Smooth muscle cell (in vitro differentiated cells): ENCODE results near the gene TMPRSS3. TPM values are rescaled to one million over a fixed set of nuclear protein-coding genes. Genes with fewer than 3 reads are reported as not detected.

ENCODE experiments used
- DNase-seq: peaks from one replicate; lab custom pipeline; 2025; ENCODE audit not compliant: unreplicated experiment; lab: John Stamatoyannopoulos, UW
- H2AFZ ChIP-seq: fragments of 200-600 bp; sonication (generic); 2 replicates; pipeline ENCODE4 v1.6.0; 2016; ENCODE audit warnings: antibody characterized with exemption, low read depth, mild to moderate bottlenecking
- H3F3A ChIP-seq: fragments of 200-600 bp; sonication (generic); 2 replicates; pipeline ENCODE4 v1.6.0; 2017; ENCODE audit warnings: antibody characterized with exemption, low read depth
- H3K27ac ChIP-seq: fragments of 200-600 bp; sonication (generic); 2 replicates; pipeline ENCODE4 v1.5.1; 2016; ENCODE audit warnings: low read depth, mild to moderate bottlenecking
- H3K27me3 ChIP-seq: fragments of 200-600 bp; sonication (generic); 2 replicates; pipeline ENCODE4 v1.6.1; 2016; ENCODE audit warnings: low read depth, mild to moderate bottlenecking
- H3K36me3 ChIP-seq: fragments of 200-600 bp; sonication (generic); 2 replicates; pipeline ENCODE4 v1.5.1; 2016; ENCODE audit warnings: low read depth
- H3K4me1 ChIP-seq: fragments of 200-600 bp; sonication (generic); 2 replicates; pipeline ENCODE4 v1.5.1; 2016; ENCODE audit warnings: low read depth
- H3K4me2 ChIP-seq: fragments of 200-600 bp; sonication (generic); 2 replicates; pipeline ENCODE4 v1.6.0; 2016; ENCODE audit warnings: mild to moderate bottlenecking
- H3K4me3 ChIP-seq: fragments of 200-600 bp; sonication (generic); 2 replicates; pipeline ENCODE4 v1.5.1; 2016; ENCODE audit warnings: mild to moderate bottlenecking
- H3K79me2 ChIP-seq: fragments of 200-600 bp; sonication (generic); 2 replicates; pipeline ENCODE4 v1.6.0; 2016; ENCODE audit warnings: low read depth, mild to moderate bottlenecking
- H3K9ac ChIP-seq: fragments of 200-600 bp; sonication (generic); 2 replicates; pipeline ENCODE4 v1.6.0; 2016; ENCODE audit warnings: low read depth
- H3K9me3 ChIP-seq: fragments of 200-600 bp; sonication (generic); replicated peaks from 2 replicates; pipeline ENCODE4 v1.5.1; 2016; ENCODE audit warnings: low read depth
- H4K20me1 ChIP-seq: fragments of 200-600 bp; sonication (generic); 2 replicates; pipeline ENCODE4 v1.6.0; 2016; ENCODE audit warnings: low read depth
- WGBS: methylation state at CpG from one replicate; pipeline ENCODE4 v1.1.7; 2016; ENCODE audit warnings: low lambda C conversion rate; 5-methylcytosine and 5-hydroxymethylcytosine counted together
- polyA plus RNA-seq: library from polyadenylated mRNA; unstranded; fragments of >200 nt; fragmentation: Nextera tagmentation; extraction: Ambion mirVana; gene quantifications from 2 replicates; pipeline ENCODE4 v1.2.1, GENCODE V29; 2016
- total RNA-seq: library from RNA; depleted of rRNA; stranded (reverse); fragments of >200 nt; gene quantifications from 2 replicates; pipeline ENCODE4 v1.2.3, GENCODE V29; 2014
- TF ChIP-seq, protein P1 (sequence below): fragments of 200-600 bp; sonication (generic); IDR thresholded peaks from 2 replicates; pipeline ENCODE4 v1.5.1; 2017; ENCODE audit warnings: borderline replicate concordance, mild to moderate bottlenecking, antibody characterized with exemption; ENCODE audit not compliant: insufficient read depth, poor library complexity, severe bottlenecking

TMPRSS3 gene
- total and polyA plus RNA-seq, 2 experiments from 2014 or later: not detected

DNA sequence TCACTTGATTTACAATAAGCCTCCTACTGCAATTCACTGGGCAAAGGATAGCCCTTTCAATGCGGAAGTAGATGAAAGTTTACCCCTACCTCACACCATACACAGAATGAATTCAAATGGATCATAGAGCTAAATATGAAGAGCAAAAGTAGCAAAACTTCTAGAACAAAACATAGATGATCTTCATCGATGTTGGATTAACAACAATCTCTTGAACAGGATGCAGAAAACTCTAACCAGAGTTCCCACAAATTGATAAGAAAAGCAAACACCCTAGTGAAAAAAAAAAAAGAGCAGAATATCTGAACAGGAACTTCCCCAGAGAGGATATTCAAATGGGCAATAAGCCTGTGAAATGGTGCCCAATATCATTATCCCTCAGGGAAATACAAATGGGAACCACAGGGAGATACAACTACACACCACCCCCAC, 6.0 kb upstream of the TMPRSS3 start:
- Histone ChIP-seq H3F3A (no peaks in the 10 kb centered on the region), H3K9ac (no peak overlapping the region), H3K36me3 (no peaks in the 10 kb centered on the region), H3K4me2 (peak overlapping the region; percentile 72), H3K4me3 (no peak overlapping the region), H3K27me3 (no peaks in the 10 kb centered on the region), H2AFZ (no peak overlapping the region), H3K27ac (peak overlapping the region; percentile 89), H3K9me3 (no peaks in the 10 kb centered on the region), H3K79me2 (no peaks in the 10 kb centered on the region), H3K4me1 (peaks cover 5% of the 10 kb centered on the region), H4K20me1 (no peaks in the 10 kb centered on the region)
- TF ChIP-seq, protein P1, sequence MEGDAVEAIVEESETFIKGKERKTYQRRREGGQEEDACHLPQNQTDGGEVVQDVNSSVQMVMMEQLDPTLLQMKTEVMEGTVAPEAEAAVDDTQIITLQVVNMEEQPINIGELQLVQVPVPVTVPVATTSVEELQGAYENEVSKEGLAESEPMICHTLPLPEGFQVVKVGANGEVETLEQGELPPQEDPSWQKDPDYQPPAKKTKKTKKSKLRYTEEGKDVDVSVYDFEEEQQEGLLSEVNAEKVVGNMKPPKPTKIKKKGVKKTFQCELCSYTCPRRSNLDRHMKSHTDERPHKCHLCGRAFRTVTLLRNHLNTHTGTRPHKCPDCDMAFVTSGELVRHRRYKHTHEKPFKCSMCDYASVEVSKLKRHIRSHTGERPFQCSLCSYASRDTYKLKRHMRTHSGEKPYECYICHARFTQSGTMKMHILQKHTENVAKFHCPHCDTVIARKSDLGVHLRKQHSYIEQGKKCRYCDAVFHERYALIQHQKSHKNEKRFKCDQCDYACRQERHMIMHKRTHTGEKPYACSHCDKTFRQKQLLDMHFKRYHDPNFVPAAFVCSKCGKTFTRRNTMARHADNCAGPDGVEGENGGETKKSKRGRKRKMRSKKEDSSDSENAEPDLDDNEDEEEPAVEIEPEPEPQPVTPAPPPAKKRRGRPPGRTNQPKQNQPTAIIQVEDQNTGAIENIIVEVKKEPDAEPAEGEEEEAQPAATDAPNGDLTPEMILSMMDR: no peak
- DNase-seq: no peak
- 73% methylated on average over 2 of the region's 2 CpGs for WGBS

DNA sequence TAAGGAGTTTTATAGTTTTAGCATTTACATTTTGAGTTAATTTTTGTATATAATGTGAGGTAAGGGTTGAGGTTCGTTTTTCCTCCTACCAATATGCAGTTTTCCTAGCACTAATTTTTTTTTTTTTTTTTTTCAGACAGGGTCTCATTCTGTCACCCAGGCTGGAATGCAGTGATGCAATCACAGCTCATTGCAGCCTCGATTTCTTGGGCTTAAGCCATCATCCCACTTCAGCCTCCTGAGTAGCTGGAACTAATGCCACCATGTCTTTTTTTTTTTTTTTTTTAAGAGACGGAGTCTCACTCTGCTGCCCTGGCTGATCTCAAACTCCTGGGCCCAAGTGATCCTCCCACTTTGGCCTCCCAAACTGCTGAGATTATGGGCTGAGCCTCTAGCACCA, 5.3 kb upstream of the TMPRSS3 start:
- H4K20me1 ChIP-seq: no peaks in the 10 kb centered on the region
- H3F3A ChIP-seq: no peaks in the 10 kb centered on the region
- 35% methylated on average over 3 of the region's 3 CpGs for WGBS
- H3K4me3 ChIP-seq: no peak overlapping the region
- H3K27ac ChIP-seq: peak overlapping the region; percentile 89
- peak overlapping the region; percentile 72 for H3K4me2 ChIP-seq
- TF ChIP-seq, protein P1: no peak
- H3K9me3 ChIP-seq: no peaks in the 10 kb centered on the region
- no peak for DNase-seq
- no peaks in the 10 kb centered on the region for H3K36me3 ChIP-seq
- no peak overlapping the region for H2AFZ ChIP-seq
- H3K27me3 ChIP-seq: no peaks in the 10 kb centered on the region
- no peaks in the 10 kb centered on the region for H3K79me2 ChIP-seq
- peak overlapping the region; percentile 71 for H3K9ac ChIP-seq
- H3K4me1 ChIP-seq: peaks cover 5% of the 10 kb centered on the region

- no peaks in the 10 kb centered on the region for H3K9me3 ChIP-seq
- no peaks in the 10 kb centered on the region for H3K79me2 ChIP-seq
- H3K27me3 ChIP-seq: no peaks in the 10 kb centered on the region
- no peak overlapping the region for H2AFZ ChIP-seq
- WGBS: 56% methylated on average over 4 of the region's 4 CpGs
- H3K4me2 ChIP-seq: peak overlapping the region; percentile 72
- H3K4me3 ChIP-seq: no peak overlapping the region
- H4K20me1 ChIP-seq: no peaks in the 10 kb centered on the region
- H3K27ac ChIP-seq: peak overlapping the region; percentile 89
- no peaks in the 10 kb centered on the region for H3K36me3 ChIP-seq
- H3K9ac ChIP-seq: peak overlapping the region; percentile 71
- TF ChIP-seq, protein P1: no peak
- H3K4me1 ChIP-seq: peaks cover 5% of the 10 kb centered on the region
- no peaks in the 10 kb centered on the region for H3F3A ChIP-seq
- no peak for DNase-seq
Observed at GRCh38 chr21:42400525-42400924, 4.7 kb upstream of the TMPRSS3 start.

DNA sequence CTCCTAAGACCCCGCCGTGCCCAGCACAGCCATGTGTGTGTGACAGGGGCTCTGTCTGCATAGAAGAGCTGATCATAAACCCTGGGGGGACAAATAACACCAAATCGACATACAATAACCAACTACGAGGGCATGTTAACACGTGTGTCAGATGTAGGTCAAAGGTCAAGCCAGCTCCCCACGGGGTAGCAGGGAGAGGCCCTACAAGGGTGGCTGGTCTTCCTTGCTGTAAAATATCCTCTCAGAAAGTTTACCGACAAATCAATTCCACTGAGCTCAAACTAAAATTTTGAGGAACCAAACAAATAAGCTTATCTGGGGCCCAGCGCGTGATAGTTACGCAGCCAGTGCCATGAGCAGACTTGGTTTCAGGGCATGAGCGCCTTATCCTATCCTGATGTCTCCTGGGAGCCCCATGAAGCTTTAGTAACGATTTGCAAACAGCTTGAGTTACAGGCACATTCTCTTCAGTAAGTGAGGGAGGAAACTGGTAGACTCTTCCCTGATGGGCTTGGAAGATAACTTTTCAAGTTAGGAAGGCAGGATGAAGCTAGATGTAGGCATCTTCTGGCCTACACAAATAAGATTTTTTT, 2.7 kb upstream of the TMPRSS3 start:
- Histone ChIP-seq H3F3A (no peaks in the 10 kb centered on the region), H2AFZ (no peak overlapping the region), H3K4me1 (peaks cover 5% of the 10 kb centered on the region), H3K9me3 (no peaks in the 10 kb centered on the region), H3K4me3 (no peak overlapping the region), H4K20me1 (no peaks in the 10 kb centered on the region), H3K79me2 (no peaks in the 10 kb centered on the region), H3K27ac (no peak overlapping the region), H3K36me3 (no peaks in the 10 kb centered on the region), H3K27me3 (no peaks in the 10 kb centered on the region), H3K4me2 (no peak overlapping the region), H3K9ac (no peak overlapping the region)
- 87% methylated on average over 12 of the region's 12 CpGs for WGBS
- DNase-seq: no peak
- TF ChIP-seq, protein P1: no peak
